EL (cell line): ENCODE results near the gene GRK2.

Experiments
- DNase-seq: peaks from one replicate; pipeline ENCODE4 v3.0.0-alpha.2; 2016

Gene GRK2

DNA sequence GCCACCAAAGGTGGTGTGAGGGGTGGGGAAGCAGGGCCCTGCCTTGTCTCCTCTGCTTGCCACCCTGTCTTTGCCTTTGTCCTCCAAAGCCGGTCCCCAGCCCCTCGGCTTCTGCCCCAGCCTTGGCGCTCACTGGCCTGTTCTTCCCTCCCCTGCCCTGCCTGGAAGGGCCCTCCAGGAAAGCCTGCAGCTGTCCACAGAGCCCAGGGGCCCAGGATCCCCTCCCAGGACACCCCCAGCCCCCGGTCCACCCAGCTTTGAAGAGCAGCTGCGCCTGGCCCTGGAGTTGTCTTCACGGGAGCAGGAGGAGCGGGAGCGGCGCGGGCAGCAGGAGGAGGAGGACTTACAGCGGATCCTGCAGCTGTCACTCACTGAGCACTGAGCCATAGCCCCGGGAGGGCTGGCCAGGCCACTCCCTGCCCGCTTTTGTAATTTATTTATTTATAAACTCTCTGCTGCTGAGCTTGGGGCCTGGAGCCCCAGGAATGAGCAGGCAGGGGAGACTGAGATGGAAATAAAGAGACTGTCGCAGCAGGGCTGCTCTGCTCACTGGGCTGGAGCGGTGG lies 35.8 kb downstream of the GRK2 start:
- DNase-seq = no peak

DNA sequence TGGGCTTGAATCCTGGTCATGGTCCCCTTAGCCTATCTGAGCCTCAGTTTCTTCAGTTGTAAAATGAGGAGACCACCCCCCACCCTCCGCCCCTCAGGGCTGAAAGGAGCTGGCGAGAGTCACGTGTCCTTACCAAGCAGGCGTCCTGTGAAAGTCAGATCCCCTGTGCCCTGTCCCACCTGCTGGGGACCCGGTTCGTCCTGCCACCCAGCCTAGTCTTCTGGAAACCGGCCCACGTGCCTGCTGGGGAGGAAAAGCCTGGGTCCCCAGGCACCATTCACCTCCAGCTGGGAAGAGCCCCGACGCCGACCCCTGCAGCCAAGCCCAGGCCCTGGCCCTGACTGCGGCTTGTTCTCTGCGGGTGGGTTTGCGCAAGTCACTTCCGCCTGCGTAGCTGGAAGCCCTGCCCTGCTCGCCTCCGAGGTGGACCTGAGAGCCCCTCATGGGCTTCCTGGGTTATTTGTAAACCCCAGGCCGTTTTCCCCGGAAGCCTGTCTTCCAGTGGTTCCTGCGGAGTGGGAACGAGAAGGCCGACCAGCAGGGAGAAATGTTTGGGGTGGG lies 36.4 kb downstream of the GRK2 start:
- no peak for DNase-seq

DNA sequence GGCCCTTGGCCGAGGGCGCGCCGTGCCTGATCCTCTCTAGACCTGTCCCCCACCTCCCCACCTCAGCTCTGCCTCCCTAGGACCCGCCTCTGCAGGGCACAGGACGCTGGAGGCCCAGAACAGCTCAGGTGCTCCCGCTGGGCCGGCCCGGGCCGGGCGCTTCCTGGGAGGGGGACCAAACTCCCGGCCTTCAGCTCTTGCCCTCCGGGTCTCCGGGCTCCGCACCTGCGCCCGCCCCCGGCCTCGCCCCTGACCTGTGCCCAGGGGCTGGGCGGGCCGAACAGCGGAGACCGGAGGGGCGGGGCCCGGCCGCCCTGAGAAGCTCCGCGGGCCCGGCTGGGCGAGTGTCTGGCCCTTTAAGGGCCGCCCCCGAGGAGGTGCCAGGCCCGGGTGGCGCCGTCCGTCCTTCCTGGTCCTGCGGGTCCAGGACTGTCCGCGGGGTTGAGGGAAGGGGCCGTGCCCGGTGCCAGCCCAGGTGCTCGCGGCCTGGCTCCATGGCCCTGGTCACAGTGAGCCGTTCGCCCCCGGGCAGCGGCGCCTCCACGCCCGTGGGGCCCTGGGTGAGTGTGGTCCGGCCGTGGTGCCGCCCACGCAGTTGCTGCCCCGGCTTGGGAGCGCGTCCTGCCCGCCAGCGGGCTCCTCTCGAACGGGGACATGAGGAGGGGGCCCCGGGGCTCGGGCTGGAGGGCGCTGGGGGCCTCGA lies 37.0 kb downstream of the GRK2 start, which contains the start of gene SSH3:
Gene SSH3, plus strand, starts transcription at position 399 of the 703 bp plus-strand sequence. Its CDS starts 96 bp downstream, at position 495.
- peak; percentile 68 for DNase-seq

DNA sequence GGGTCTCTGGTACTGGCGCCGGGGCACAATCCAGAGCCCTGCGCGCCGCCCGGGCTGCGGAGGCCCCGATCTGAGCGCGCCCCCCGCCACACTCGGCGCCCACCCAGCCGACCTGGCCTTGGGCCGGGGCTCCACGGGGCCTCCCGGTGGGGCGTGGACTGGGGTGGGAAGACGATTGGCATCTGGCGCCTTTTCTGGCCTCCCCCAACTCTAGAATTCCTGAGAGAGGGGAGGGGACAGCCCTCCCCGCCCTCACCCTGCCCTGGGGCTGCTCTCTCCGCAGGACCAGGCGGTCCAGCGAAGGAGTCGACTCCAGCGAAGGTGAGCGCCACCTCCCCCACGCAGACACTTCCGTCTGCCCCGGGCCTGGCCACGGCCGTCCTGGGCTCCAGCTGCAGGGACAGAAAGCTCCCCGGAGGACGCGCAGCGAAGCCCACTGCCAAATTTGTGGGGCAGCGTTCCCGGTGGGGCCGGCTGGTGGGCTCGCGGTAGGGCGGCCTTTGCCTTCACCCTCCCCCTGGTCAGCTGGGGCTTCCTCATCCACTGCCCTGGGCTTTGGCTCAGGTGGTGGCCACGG lies 37.6 kb downstream of the GRK2 start:
- DNase-seq = peak; percentile 33

DNA sequence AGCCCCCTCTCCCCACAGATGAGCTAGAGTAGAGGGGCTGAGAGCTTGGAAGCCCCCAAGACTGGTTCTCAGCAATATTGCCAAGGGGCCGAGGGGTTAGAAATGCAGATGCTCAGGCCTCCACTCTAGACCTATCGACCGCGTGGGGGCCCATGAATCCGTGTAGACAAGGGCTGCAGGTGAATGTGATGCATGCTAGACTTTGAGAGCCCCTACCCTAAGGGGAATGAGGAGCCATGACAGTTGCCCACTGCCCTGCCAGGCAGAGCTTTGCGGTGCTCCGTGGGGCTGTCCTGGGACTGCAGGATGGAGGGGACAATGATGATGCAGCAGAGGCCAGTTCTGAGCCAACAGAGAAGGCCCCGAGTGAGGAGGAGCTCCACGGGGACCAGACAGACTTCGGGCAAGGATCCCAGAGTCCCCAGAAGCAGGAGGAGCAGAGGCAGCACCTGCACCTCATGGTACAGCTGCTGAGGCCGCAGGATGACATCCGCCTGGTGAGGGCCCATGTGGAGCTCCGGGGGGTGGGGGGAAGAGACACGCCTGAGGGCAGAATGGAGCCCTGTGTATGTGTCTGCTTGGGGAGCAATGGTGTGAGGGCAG lies 38.3 kb downstream of the GRK2 start:
- DNase-seq = no peak

DNA sequence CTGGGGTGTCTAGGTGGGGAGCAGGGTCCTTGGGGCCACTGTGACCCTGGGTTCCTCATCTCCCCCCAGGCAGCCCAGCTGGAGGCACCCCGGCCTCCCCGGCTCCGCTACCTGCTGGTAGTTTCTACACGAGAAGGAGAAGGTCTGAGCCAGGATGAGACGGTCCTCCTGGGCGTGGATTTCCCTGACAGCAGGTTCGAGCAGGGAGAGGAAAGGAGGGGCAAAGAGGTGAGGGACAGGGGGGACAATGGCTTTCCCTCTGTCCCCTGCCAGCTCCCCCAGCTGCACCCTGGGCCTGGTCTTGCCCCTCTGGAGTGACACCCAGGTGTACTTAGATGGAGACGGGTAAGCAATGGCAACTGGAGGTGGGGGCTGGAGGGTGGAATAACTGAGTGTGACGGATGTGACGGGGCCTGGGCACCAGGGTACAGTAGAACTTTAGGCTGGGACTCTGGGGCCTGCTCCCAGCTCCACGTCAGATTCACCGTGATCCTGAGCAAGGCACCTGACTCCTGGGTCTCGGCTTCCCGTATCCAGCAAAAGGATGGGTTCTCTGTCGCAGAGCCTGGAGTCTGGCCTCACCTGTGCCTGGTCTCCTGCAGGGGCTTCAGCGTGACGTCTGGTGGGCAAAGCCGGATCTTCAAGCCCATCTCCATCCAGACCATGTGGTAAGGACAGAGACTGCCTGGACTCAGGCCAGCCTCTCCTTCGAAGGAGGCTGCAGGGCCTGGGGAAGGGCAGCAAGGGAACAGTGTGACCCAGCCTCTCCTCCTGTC lies 40.7 kb downstream of the GRK2 start:
- DNase-seq = no peak

DNA sequence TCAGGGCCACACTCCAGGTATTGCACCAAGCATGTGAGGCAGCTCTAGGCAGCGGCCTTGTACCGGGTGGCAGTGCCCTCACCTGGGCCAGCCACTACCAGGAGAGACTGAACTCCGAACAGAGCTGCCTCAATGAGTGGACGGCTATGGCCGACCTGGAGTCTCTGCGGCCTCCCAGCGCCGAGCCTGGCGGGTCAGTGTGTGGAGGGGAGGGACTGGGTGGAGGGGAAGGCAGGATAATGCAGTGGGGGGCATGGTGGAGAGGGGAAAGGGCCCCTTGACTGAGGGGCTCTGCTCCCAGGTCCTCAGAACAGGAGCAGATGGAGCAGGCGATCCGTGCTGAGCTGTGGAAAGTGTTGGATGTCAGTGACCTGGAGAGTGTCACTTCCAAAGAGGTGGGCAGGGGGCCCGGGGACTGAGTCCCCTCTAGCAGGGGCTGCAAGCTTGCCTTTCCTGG lies 41.3 kb downstream of the GRK2 start:
- no peak for DNase-seq

DNA sequence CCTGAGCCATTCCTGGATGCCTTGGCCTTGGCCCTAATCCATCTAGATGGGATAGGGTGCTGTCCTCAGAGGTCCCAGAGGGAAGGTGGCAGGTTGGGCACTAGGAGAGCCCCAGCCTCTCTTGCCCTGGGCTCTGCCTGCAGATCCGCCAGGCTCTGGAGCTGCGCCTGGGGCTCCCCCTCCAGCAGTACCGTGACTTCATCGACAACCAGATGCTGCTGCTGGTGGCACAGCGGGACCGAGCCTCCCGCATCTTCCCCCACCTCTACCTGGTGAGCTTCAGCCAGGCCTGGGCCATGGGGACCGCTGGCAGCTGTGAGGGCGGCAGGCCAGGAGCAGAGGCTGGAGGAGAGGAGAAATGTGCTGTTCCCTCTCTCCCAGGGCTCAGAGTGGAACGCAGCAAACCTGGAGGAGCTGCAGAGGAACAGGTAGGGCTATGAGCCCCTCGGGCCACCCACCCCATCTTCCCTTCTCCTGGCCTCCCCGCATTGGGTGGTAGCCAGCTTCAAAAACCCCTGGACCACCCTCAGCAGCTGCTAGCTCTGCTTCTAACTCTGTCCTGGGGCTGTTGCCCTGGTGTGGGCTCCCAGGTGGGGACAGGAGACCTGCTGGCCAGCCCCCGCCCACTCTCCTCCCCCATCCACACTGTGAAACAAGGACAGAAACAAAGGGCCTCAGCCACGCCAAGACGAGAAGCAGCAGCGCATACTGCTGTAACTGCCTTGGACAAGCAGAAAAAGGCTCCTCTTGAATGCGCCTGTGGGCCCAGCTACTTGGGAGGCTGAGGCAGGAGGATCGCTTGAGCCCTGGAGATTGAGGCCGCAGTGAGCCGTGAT lies 42.0 kb downstream of the GRK2 start:
- no peak for DNase-seq

DNA sequence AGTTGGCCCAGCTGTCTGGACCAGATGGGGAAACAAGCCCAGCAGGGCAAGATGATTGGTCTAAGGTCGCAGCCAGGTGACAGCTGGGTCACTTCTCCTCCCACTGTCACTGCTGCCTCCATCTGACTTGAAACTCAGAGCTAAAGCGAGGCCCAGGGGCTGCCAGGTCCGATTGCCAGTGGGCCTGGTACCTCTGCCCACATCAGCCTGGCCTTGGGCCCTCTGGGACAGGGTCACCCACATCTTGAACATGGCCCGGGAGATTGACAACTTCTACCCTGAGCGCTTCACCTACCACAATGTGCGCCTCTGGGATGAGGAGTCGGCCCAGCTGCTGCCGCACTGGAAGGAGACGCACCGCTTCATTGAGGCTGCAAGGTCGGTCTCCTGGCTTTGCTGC lies 42.9 kb downstream of the GRK2 start:
- DNase-seq = no peak

DNA sequence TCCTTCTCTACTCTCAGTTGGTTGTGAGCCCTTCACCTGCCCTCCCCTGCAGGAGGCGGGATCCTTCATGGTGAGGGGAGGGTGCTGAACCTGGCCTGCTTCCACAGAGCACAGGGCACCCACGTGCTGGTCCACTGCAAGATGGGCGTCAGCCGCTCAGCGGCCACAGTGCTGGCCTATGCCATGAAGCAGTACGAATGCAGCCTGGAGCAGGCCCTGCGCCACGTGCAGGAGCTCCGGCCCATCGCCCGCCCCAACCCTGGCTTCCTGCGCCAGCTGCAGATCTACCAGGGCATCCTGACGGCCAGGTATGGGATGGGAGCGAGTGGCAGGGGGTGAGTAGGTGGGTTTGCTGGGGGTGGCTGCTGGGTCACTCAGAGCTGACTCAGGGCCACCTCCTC lies 43.4 kb downstream of the GRK2 start:
- DNase-seq = no peak

DNA sequence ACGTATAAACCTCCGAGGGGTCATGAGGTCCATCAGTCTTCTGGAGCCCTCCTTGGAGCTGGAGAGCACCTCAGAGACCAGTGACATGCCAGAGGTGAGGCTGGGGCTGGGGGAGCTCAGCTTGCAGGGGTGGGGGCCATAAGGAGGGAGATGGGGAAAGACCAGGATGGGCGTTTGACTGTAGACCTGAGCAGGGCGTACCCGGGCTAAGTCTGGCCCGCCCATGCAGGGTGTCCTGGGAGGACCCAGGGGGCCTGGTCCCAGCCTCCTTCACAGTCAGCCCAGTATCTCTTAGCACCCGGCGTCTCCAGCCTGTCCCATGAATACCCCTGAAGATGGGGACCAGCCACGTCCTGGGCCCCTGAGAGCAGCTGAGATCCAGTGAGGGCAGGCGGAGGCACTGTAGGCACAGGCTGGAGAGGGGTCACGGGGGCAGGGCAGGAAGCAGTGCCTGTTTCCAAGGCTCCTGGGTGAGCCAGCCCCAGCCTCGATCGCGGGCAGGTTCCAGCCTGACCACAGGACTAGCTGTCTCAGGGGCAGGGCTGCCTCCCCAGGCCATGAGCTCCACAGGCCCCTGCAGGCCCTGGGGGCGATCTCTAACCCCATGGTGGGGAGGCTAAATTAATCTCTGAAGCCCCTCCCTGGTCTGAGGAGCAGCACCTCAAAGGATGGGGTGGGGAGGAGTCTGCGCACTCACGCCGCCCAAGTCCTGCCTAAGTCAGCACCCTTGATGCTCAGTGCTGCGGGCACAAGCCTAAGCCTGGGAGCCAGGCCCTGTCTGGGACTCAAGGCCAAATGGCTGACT lies 44.2 kb downstream of the GRK2 start:
- no peak for DNase-seq

DNA sequence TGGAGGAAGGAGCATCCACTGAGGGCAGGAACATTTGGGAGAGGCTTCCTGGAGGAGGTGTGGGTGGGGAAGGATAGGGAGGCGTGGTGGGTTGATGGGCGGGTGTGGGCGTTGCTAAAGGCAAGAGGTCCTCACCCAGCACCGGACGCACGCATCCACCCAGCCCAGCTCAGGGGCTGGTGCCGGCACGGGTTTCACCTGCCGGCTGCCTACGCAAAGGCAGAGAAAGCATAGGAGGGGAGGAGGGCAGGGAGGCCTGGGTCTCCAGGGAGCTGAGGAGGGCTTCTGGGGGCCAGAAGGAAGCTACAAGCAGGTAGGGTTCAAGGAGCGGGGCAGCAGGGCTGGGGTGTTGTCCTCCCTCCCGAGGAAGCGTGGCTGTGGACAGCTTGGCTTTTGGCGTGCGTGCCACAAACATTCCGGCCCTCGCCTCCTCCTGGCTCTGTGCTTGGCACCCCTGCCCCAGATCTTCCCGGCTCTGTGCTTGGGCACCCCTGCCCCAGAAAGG lies 44.8 kb downstream of the GRK2 start:
- DNase-seq = no peak

DNA sequence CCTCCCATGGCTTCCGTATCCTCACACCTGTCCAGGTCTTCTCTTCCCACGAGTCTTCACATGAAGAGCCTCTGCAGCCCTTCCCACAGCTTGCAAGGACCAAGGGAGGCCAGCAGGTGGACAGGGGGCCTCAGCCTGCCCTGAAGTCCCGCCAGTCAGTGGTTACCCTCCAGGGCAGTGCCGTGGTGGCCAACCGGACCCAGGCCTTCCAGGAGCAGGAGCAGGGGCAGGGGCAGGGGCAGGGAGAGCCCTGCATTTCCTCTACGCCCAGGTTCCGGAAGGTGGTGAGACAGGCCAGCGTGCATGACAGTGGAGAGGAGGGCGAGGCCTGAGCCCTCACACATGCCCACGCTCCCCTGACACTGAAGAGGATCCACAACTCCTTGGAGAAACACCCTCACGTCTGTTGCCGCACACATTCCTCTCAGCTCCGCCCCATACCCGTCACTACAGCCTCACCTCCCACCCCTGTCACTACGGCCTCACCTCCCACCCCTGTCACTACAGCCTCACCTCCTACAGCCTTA lies 45.3 kb downstream of the GRK2 start:
- DNase-seq = no peak

DNA sequence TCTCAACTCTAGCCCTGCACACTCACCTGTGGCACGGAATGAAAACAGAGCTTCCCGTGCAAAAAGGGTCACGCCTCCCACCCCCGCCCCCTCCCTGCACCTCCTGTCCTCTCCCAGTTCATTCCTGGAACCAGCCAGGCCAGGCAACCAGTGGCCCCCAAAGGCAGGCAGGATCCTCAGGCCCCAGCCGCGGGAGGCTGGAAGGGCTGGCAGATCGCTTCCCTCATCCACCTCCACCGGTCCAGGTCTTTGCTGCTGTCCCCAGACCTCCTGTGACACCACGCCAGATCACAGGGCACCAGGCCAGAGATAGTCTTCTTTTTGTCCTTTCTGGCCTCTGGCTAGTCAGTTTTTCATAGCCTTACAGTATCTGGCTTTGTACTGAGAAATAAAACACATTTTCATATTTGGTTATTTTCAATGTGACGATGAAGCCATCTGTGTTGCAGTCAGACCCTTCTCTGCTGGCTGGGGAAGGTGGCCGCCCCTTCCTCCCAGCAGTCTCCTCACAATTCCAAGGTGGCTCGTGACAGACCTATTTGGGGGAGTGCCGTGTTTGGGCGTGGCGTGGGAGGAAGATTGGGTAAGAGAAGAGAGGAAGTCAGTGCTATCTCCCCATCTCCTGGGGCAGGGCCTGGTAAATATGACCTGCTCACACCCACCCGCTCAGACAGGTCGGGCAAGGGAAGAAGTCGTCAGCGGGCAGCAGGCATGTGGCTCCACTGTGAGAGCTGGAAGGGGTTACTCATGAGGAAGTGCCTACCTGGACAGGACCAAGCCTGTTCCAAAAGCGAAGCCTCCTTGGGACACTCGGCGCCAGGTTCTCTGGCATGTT lies 46.1 kb downstream of the GRK2 start:
- no peak for DNase-seq

DNA sequence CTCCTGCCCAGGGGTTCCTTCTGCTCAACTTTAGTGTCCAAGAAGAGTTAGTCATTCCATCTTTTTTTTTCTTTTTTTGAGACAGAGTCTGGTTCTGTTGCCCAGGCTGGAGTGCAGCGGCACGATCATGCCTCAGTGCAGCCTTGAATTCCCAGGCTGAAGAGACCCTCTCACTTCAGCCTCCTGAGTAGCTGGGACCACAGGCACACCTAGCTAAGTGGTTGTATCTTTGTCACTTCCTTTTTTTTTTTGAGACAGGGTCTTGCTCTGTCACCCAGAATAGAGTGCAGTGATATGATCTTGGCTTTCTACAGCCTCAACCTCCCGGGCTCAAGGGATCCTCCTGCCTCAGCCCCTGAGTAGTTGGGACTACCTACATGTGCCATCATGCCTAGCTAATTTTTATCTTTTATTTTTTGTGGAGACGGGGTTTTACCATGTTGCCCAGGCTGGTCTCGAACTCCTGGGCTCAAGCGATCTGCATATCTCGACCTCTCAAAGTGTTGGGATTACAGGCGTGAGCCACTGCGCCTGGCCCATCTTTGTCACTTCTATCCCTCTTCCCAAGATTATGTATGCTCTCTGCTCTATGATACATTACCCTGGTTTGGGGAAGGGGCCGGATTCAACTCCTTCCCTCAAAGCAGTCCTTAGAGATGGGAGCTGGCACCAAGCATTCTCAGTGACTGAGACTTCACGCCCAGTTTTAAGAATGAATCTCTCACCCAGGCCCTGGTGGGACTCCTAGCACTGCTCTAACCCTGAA lies 47.0 kb downstream of the GRK2 start:
- DNase-seq = no peak

DNA sequence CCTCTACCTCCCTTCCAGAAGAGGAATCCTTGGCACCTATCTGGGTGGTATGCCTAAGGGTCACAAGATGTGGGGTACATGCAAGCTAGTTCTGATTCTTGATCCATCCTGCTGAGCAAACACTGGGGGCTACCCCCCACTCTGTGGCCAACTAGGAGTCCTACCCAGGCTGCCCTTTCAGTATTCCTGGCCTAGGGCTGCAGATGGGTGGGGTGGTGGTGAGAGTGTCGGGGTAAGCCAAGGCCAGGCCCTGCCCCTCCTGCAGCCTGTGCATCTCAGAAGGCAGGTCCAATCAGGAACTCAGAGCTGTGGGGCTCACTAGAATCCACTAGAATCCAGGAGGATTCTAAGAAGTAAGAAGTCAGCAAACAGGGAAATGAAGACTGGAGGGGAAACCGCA lies 47.9 kb downstream of the GRK2 start:
- DNase-seq = no peak

DNA sequence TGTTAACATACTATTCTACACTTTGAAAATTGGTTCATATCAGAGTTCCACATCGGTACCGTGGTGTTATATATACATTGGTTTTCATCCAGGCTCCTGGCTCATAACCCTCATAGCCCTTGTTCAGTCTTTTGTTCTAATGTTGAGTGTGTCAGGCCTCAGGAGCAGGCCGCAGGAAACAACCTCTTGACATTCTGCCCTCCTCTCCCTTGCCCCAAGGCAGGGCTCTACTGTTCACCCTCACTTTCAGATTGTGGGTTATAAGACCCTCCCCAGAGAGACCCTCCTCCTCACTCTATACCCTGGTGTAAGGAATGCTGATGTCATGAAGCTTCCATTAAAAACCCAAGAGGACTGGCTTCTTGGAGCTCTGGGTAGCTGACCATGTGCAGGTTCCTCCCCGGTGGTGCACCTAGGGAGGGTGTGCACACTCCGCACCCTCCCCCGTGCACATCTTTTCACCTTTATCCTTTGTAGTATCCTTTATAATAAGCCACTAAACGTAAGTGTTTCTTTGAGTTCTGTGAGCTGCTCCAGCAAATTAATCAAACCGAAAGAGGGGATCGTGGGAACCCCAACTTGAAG lies 49.1 kb downstream of the GRK2 start:
- no peak for DNase-seq

DNA sequence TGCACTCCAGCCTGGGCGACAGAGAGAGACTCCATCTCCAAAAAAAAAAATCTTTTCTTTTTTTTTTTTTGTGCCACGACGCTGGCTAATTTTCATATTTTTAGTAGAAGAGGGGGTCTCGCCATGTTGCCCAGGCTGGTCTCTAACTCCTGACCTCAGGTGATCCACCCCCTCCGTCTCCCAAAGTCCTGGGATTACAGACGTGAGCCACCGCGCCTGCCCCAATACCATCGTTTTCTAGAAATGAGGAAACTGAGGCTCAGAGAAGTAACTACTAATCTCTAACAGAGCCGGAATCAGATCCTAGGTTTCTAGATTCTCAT lies 50.6 kb downstream of the GRK2 start:
- DNase-seq = no peak
